KMS-11 (cell line): ENCODE measurements around the gene GCNA.
"Not testable (repeated sequence)": the region's sequence is repeated elsewhere in the genome, so short reads cannot be mapped to it uniquely, and the experiment has no call there.

Experiments used
- H2AFZ ChIP-seq: fragments of 200-600 bp; sonication (generic); 2 replicates; pipeline ENCODE4 v1.6.1; 2016; ENCODE audit warnings: antibody characterized with exemption, mixed run types, low read depth
- H3K27ac ChIP-seq: fragments of 200-600 bp; sonication (generic); 2 replicates; pipeline ENCODE4 v1.6.1; 2016; ENCODE audit warnings: mild to moderate bottlenecking, mixed run types
- H3K27me3 ChIP-seq: fragments of 200-600 bp; sonication (generic); 2 replicates; pipeline ENCODE4 v1.6.1; 2017; ENCODE audit warnings: mild to moderate bottlenecking, low read depth, mixed run types, moderate library complexity; ENCODE audit not compliant: insufficient read depth
- H3K36me3 ChIP-seq: fragments of 200-600 bp; sonication (generic); 2 replicates; pipeline ENCODE4 v1.6.1; 2017; ENCODE audit warnings: mild to moderate bottlenecking, mixed run types; ENCODE audit not compliant: insufficient read depth
- H3K4me1 ChIP-seq: fragments of 200-600 bp; sonication (generic); 2 replicates; pipeline ENCODE4 v1.6.1; 2016; ENCODE audit warnings: mild to moderate bottlenecking, low read depth, mixed run types; ENCODE audit not compliant: poor library complexity, severe bottlenecking
- H3K4me2 ChIP-seq: fragments of 200-600 bp; sonication (generic); 2 replicates; pipeline ENCODE4 v1.7.0; 2016; ENCODE audit warnings: mild to moderate bottlenecking, mixed run types
- H3K4me3 ChIP-seq: fragments of 200-600 bp; sonication (generic); IDR thresholded peaks from 2 replicates; pipeline ENCODE4 v1.6.1; 2017; ENCODE audit warnings: low read depth, low read length, mixed read lengths; ENCODE audit not compliant: insufficient read depth
- H3K79me2 ChIP-seq: fragments of 200-600 bp; sonication (generic); 2 replicates; pipeline ENCODE4 v1.6.1; 2016; ENCODE audit warnings: low read depth, mixed run types; ENCODE audit not compliant: insufficient read depth
- H3K9ac ChIP-seq: fragments of 200-600 bp; sonication (generic); 2 replicates; pipeline ENCODE4 v1.6.1; 2016; ENCODE audit warnings: mild to moderate bottlenecking, mixed run types
- H4K20me1 ChIP-seq: fragments of 200-600 bp; sonication (generic); 2 replicates; pipeline ENCODE4 v1.6.1; 2016; ENCODE audit warnings: mild to moderate bottlenecking, mixed run types; ENCODE audit not compliant: insufficient read depth
- CTCF ChIP-seq: fragments of 200-600 bp; sonication (generic); conservative IDR thresholded peaks from 2 replicates; pipeline ENCODE4 v1.6.1; 2017; ENCODE audit warnings: low read depth, mild to moderate bottlenecking, antibody characterized with exemption, low read length, moderate library complexity, mixed read lengths

The GCNA gene

GRCh38 chrX:71558920-71559319 lies 19.3 kb upstream of the GCNA start:
- no peaks in the 10 kb centered on the region for H3K4me1 ChIP-seq
- TF ChIP-seq CTCF: no peak
- H2AFZ ChIP-seq: no peak overlapping the region
- H3K9ac ChIP-seq: no peak overlapping the region
- no peaks in the 10 kb centered on the region for H3K27me3 ChIP-seq
- no peak overlapping the region for H3K27ac ChIP-seq
- H3K36me3 ChIP-seq: no peaks in the 10 kb centered on the region; the same call in 1 of the 2 replicates
- H4K20me1 ChIP-seq: no peaks in the 10 kb centered on the region
- no peak overlapping the region for H3K4me3 ChIP-seq
- H3K79me2 ChIP-seq: 0 out of 2 replicates have a peak, but pooled peaks cover under 1% of the 10 kb centered on the region
- no peak overlapping the region for H3K4me2 ChIP-seq

GRCh38 chrX:71559773-71560172 lies 18.5 kb upstream of the GCNA start:
- H3K79me2 ChIP-seq, H4K20me1 ChIP-seq, H2AFZ ChIP-seq, H3K4me1 ChIP-seq, H3K4me3 ChIP-seq, H3K36me3 ChIP-seq, H3K27me3 ChIP-seq, H3K9ac ChIP-seq, H3K4me2 ChIP-seq, H3K27ac ChIP-seq: not testable (repeated sequence)

- no peaks in the 10 kb centered on the region for H4K20me1 ChIP-seq
- H3K27ac ChIP-seq: no peak overlapping the region
- H3K4me1 ChIP-seq: no peaks in the 10 kb centered on the region
- H3K9ac ChIP-seq: no peak overlapping the region
- no peak overlapping the region for H2AFZ ChIP-seq
- no peak overlapping the region for H3K4me3 ChIP-seq
- 0 out of 2 replicates have a peak, but pooled peaks cover 7% of the 10 kb centered on the region for H3K79me2 ChIP-seq
- peaks cover 6% of the 10 kb centered on the region; the same call in 1 of the 2 replicates for H3K36me3 ChIP-seq
- no peaks in the 10 kb centered on the region for H3K27me3 ChIP-seq
- no peak for TF ChIP-seq CTCF
- no peak overlapping the region for H3K4me2 ChIP-seq
These were observed 14.3 kb upstream of the GCNA start for GRCh38 chrX:71563921-71564320.

- Histone ChIP-seq H3K27ac (no peak overlapping the region), H3K4me3 (no peak overlapping the region), H3K4me2 (no peak overlapping the region), H3K4me1 (no peaks in the 10 kb centered on the region), H3K9ac (no peak overlapping the region), H3K79me2 (0 out of 2 replicates have a peak, but pooled peaks cover 7% of the 10 kb centered on the region), H2AFZ (no peak overlapping the region), H3K36me3 (peaks cover 6% of the 10 kb centered on the region; the same call in 1 of the 2 replicates), H4K20me1 (no peaks in the 10 kb centered on the region), H3K27me3 (no peaks in the 10 kb centered on the region)
- no peak for TF ChIP-seq CTCF
These were observed 12.7 kb upstream of the GCNA start for GRCh38 chrX:71565474-71566041.

- H2AFZ ChIP-seq, H3K79me2 ChIP-seq, H3K9ac ChIP-seq, H3K36me3 ChIP-seq, H3K27ac ChIP-seq, H3K4me2 ChIP-seq, H3K4me1 ChIP-seq, H4K20me1 ChIP-seq, H3K27me3 ChIP-seq, H3K4me3 ChIP-seq: not testable (repeated sequence)
These were observed 6.8 kb upstream of the GCNA start for GRCh38 chrX:71571390-71571789.
